Measurements from ENCODE around the gene BLOC1S1. TPM values are rescaled to one million over a fixed set of nuclear protein-coding genes. Genes with fewer than 3 reads are reported as not detected.

BLOC1S1 gene
- total RNA-seq, 6 donors from 2014 or later, result 34.6 to 255 (median 139) TPM

- H3K27ac ChIP-seq, result no peak overlapping the region
- peaks cover 26 to 35% (median 32%) of the 10 kb centered on the region in 4 donors for H3K4me1 ChIP-seq
- no peaks in the 10 kb centered on the region for H3K27me3 ChIP-seq
- DNase-seq (peak in 1 of 2 donors; percentile 9), ATAC-seq (ENCODE audit: low FRiP score in 2 of 2) (no peak)
- no peaks in the 10 kb centered on the region for H3K9me3 ChIP-seq
- TF ChIP-seq POLR2A (IDR thresholded peaks at IDR 0.05), result no peak
- no peak for TF ChIP-seq EP300 (IDR thresholded peaks at IDR 0.05)
- TF ChIP-seq CTCF (IDR thresholded peaks at IDR 0.05), result no peak
- TF ChIP-seq POLR2AphosphoS5 (IDR thresholded peaks at IDR 0.05), result no peak
- no peak overlapping the region for H3K4me3 ChIP-seq
- no peaks in the 10 kb centered on the region for H3K36me3 ChIP-seq
- WGBS, 2 donors, result 93 to 100% methylated on average over 1 to 3 of the region's 3 CpGs
Measured at GRCh38 chr12:55734595-55734994, 18.7 kb downstream of the BLOC1S1 start.

GRCh38 chr12:55736076-55736475 is 20.2 kb downstream of the BLOC1S1 start:
- TF ChIP-seq EP300 (IDR thresholded peaks at IDR 0.05), result no peak
- no peak for TF ChIP-seq POLR2A (IDR thresholded peaks at IDR 0.05)
- no peak for TF ChIP-seq CTCF (IDR thresholded peaks at IDR 0.05)
- no peak for TF ChIP-seq POLR2AphosphoS5 (IDR thresholded peaks at IDR 0.05)
- Histone ChIP-seq H3K9me3 (no peaks in the 10 kb centered on the region), H3K27ac (no peak overlapping the region), H3K27me3 (no peaks in the 10 kb centered on the region), H3K36me3 (no peaks in the 10 kb centered on the region), H3K4me3 (no peak overlapping the region), H3K4me1 (peaks cover 14 to 21% (median 18%) of the 10 kb centered on the region in 4 donors)
- ATAC-seq (ENCODE audit: low FRiP score in 2 of 2), result no peak
- 54 to 58% methylated on average over 3 of the region's 3 CpGs for WGBS, 2 donors
- peak in 1 of 2 donors; percentile 14 for DNase-seq

GRCh38 chr12:55736780-55737580 is 21.1 kb downstream of the BLOC1S1 start:
- ATAC-seq (ENCODE audit: low FRiP score in 2 of 2), result peak; percentile 78 to 87
- Histone ChIP-seq H3K36me3 (no peaks in the 10 kb centered on the region), H3K27ac (peak overlapping the region in 1 of 4 donors; percentile 77), H3K27me3 (no peaks in the 10 kb centered on the region), H3K9me3 (no peaks in the 10 kb centered on the region), H3K4me3 (no peak overlapping the region), H3K4me1 (peaks cover 14 to 20% (median 17%) of the 10 kb centered on the region in 4 donors)
- TF ChIP-seq POLR2A (IDR thresholded peaks at IDR 0.05), result no peak
- TF ChIP-seq POLR2AphosphoS5 (IDR thresholded peaks at IDR 0.05), result peak; percentile 8 to 25
- TF ChIP-seq EP300 (IDR thresholded peaks at IDR 0.05), result no peak
- peak; percentile 47 to 92 (median 86) for TF ChIP-seq CTCF (IDR thresholded peaks at IDR 0.05)
- DNase-seq, result peak in 1 of 2 donors; percentile 88
- 18 to 30% methylated on average over 4 to 6 of the region's 6 CpGs for WGBS, 2 donors

GRCh38 chr12:55737581-55738122 is 21.8 kb downstream of the BLOC1S1 start:
- H3K27ac ChIP-seq, result peak overlapping the region; percentile 10 to 77 (median 66)
- no peak for DNase-seq
- 17 to 23% methylated on average over 3 to 4 of the region's 4 CpGs for WGBS, 2 donors
- no peaks in the 10 kb centered on the region for H3K36me3 ChIP-seq
- H3K4me3 ChIP-seq, result peak overlapping the region in 2 of 4 donors; percentile 53 to 61
- no peaks in the 10 kb centered on the region for H3K27me3 ChIP-seq
- H3K4me1 ChIP-seq, result peaks cover 16 to 23% (median 19%) of the 10 kb centered on the region in 4 donors
- no peak for TF ChIP-seq CTCF (IDR thresholded peaks at IDR 0.05)
- TF ChIP-seq EP300 (IDR thresholded peaks at IDR 0.05), result no peak
- TF ChIP-seq POLR2AphosphoS5 (IDR thresholded peaks at IDR 0.05), result no peak
- no peak for TF ChIP-seq POLR2A (IDR thresholded peaks at IDR 0.05)
- ATAC-seq (ENCODE audit: low FRiP score in 2 of 2), result peak; percentile 2 to 24
- H3K9me3 ChIP-seq, result no peaks in the 10 kb centered on the region

All from upper lobe of left lung (tissue), 6 donors.